Measurements from ENCODE around the gene RXRA.

The RXRA gene

DNA sequence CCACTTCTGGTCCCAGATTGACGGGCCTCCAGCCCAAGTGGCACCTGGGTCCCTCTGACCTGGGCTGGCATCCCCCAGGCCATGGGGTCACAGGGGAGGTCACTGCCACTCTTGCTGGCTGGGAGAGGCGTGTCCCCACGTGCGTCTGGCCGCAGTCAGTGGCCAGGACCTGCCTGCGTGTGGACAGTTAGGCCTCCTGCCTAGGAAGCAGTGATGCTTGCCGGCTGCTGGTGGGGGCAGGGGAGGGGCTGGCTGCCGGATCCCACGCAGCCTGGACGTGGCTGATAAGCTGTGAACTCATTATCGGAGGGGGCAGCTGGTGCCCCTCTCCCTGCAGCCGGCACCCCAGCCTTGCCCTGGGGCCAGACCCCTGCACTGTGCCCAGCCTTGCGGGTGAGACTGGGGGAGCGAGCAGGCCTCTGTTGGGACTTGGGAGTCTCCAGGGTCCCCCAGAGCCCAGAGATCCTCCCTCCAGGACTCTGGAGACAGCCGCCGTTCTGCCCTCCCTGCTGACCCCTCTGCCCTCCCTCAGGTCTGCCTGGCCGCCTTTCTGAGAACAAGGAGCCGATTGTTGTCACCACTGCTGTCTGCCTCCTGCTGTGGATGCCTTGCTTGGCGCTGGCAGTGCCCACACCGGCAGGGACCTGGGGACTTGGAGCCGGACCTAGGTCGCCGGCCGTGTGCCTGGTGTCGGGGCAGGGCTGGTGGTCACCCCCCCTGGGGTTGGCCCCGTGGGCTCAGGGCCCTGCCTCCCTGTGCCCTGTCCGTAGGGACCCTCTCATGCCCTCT is 12.3 kb downstream of the RXRA start:
- no peak for DNase-seq (ENCODE audit: low read depth)

DNA sequence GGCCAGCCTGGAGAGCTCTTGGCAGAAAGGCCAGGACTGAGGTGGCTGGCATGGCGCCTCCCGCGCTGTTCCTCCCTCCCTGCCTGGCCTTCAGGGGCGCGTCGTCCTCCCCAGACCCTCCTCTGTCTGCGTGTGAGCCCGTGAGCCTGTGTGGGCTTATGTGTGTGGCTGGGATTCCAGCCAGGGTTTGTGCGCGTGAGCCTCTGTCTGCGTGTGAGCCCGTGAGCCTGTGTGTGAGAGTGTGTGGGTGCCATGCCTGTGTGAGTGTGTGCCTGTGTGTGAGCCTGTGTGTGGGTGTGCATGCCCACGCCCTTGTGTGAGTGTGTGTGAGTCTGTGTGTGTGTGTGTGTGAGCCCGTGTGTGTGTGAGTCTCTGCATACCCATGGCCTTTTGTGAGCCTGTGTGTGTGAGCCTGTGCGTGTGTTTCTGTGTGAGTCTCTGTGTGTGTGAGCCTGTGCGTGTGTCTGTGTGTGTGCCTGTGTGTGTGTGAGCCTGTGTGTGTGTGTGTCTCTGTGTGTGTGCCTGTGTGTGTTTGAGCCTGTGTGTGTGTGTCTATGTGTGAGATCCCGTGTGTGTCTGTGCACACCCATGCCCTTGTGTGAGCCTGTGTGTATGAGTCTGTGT is 13.0 kb downstream of the RXRA start:
- no peak for DNase-seq (ENCODE audit: low read depth)

DNA sequence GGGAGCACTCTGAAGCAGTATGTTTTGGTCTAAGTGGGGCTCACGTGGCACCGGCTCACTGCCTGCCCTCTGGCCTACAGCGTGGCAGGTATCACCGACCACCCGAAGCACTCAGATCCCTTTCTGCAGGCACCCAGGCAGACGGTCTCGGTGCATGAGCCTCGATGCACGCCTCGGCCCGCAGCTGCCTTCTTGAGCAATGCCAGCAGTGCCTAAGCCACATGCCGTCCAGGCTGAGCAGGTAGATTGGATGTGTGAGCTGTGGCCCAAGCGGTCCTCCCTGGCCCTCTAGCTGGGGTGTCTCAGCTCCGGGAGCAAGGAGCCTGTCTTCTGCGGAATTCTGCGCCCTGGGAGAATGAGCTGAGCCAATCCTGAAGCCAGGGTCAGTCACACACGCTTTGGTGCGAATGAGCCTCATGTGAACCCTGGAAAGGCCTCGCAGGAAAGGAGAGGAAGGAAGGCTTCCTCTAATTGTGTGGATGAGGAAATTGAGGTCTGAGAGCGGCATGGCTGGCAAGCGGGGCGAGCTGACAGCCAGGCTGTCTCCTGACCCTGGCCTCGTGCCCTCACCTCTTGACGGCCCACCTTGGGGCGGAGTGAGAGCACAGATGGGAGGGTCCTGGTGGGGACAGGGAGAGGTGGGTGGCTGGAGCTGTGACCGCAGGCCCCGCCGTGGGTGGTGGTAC is 14.4 kb downstream of the RXRA start:
- no peak for DNase-seq (ENCODE audit: low read depth)

DNA sequence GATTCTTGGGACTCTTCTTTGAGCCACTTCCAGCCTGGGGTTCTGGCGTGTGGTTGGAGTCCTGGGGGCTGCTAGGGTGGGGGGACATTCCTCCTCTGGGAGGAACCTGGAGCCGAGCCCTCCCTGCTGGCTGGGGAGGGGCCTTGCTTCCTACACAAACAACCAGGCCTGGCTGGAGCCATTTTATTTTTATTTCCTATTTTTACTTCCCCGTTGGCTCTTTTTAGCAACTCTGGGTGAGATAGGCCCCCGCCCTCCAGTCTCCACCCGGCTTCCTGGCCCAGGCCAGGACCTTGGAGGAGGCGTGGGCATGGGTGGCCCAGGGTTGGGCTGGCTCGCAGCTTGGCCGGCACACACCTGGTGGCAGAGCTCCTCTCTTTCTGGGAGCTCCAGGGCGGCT is 15.1 kb downstream of the RXRA start:
- no peak for DNase-seq (ENCODE audit: low read depth)

DNA sequence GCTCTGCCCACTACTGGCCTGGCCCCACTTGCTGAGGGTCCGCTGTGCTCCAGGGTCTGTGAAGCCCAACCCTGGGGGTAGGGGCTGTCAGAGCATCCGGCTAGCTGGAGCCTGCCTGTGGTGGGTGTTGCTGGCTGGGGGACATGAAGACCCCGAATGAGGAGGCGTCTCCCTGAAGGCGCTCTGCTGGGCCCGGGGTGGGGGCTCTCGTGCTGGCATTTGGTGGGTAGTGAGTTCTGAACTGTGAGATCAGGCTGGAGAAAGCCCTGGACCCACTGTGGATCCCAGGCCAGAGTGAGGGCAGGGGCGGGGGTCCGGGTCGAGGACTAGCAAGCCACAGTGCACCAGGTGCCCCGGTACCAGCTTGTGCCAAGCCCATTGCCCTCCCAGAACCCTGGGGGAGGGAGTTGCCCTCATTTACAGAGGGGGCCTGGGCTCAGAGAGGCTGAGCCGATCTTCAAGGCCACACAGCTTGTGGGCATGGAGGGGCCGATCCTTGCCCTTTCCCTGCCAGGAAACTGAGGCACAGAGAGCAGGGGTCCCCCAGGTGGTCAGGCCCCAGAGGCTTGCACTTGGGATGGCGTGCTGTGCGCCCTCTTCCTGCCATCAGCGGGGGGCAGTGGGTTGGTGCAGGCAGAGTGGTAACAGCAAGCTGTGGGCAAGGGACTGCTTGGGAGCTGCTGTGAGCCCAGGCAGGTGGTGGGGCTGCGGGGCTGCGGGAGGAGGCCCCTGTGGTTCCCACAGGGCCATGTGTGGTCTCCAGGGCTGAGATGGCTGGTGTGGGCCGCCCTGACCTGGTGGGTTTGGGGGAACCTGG is 15.9 kb downstream of the RXRA start:
- DNase-seq (ENCODE audit: low read depth) = no peak

DNA sequence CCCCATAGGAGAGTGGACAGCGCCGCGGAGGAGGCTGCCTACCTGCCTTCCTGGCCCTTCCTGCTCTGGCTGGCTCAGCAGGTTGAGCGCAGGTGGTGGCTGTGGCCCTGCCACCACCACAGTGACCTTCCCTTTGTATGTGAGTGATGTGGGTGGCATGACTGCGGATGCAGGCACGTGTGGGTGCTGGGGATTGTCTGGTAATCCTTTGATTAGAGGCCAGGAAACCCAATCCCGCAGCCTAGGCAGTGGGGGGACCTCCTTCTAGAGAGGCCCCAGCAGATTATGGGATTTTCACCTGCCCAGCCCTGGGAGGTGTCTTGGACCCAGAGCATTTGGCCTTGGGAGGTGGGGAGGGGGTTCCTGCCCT is 16.5 kb downstream of the RXRA start:
- no peak for DNase-seq (ENCODE audit: low read depth)

DNA sequence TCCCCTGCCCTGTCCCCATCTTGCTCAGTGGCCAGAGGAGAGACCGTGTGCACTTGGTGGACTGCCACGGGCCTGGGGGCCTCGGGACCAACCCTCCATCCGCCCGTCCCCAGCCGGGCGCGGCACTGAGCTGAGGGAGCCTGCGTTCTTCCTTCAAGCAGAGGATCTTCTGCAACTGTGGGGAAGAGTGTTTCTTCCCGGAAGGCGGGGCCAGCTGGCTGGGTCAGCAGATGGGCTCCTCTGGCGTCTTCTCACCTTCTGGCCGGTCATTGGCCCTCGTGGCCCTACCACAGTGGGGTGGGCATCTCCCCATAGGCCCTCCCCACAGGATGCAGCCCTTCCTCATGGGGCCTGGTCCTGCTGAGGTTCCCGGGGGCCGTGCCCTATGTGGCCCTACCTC is 17.4 kb downstream of the RXRA start:
- DNase-seq (ENCODE audit: low read depth) = no peak

DNA sequence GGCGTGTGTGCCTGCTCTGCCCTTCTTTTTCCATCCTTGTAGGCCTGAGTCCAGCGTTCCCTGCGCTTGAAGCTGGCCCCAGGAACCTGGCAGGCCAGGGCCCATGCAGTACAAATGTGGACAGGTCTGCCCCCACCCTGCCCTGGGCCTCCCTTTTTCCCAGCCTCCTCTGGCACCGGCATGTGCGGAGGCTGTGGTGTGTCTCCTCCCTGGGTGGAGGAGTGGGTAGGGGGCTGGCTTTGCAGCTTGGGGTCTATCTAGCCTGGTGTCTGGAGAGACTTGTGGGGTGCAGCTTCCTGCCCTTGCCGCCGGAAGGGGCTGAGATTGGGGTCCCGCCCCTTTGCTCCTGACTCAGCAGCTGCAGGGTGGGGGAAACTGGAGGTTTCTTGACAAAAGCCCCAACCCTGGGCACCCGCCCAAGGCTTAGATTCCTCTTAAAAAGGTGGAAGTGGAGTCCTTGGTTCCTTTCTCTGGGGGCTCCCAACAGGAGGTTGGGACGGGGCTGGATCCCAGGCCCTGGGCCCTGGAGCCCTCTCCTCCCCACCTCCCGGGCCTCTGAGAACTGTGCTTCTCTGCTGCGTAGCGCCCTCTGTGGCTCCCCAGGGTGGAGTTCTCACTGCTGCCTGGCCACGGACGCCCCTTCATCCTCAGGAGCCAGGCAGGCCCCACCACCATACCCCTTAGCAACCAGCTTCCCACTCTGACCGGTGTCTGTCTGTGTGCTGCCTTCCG is 18.0 kb downstream of the RXRA start:
- no peak for DNase-seq (ENCODE audit: low read depth)

DNA sequence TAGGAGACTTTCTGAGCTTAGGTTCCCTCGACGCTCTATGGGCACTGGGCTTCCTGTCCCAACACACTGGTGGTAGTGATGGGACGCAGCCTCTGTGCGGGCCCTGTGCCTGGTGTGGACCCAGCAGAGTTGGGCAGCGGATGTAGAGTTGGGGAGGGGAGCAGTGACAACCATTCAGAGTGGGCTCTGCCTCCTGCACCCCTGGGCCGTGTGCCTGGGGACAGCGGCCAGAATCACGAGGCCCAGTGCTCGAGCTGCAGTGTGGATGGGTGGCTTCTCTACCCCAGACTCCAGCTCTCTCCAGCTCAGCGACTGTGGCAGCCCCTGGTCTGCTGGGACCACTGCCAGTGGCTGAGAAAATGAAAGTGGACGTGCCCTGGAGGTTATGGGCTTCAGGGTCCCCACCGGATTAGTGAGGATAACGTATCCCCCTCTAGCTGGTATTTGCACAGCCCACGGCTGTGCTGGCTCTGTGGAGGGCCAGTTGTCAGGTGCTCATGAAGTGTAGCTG is 18.6 kb downstream of the RXRA start:
- DNase-seq (ENCODE audit: low read depth) = no peak

DNA sequence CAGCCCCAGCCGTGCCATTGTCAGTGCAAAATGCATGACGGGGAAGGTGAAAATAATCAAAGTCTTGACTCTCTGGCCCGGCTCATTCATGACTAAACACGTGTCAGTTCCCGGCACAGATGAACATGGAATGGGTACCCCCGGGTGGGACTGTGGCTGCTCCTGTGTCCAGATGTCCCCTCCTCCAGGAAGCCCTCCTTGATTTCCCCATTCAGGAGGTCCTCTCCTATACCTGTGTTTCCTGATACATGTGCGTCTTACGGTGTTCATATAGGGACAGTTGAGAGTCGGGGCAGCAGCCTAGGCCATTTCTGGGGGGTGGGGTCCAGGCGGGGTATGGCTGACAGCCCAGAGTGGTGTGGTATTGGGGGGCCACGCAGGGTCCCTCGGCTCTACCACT is 19.5 kb downstream of the RXRA start:
- no peak for DNase-seq (ENCODE audit: low read depth)

DNA sequence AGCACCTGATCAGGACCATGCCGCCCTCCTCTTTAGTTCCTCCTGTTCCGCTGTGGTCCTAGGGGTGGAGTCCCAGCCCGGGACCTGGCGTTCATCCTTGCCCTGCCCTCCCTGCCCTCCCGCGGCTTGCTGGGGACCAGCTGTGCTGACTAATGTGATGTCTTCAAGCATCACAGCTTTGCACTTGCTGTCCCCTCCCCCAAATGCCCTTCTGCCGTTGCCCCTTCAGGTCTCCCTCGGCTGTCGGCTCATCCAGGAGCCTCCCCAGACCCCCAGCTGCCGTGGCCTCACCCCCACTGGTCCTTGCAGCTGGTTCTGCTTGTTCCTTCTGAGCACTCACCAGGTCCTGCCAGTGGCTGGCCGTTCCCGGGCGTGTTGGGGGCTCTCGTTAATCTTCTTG is 19.9 kb downstream of the RXRA start:
- DNase-seq (ENCODE audit: low read depth) = no peak

DNA sequence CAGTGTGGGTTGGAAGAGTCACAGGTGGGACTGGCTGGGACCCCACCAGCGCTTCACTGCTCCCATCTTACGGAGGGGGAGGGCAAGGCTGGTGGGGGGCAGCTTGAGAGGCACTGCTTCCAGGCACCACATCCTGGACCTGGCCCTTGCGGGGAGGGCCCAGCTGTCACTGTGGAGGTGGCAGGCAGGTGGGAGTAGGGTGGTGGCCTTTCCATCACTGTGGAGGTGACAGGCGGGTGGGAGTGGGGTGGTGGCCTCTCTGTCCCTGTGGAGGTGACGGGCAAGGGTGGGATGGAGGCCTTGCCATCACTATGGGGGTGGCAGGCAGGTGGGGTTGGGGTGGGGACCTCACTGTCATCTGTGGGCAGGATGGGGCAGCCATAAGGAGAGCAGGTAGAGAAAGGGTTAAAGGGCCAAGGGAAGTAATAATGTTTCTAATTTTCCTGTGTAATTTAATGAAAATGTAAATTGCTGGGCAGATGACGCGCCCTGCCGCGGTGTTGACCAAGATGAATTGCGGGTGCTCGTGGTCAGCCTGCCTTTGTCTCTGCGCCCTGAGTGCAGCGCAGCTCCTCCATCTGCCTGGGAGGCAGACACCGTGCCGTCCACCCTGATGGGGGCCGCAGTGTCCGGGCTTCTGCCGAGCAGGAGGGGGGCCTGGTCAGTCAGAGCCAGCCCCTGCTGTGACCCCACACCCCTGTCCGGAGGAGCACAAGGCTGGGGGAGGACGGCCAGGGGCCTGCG is 20.8 kb downstream of the RXRA start:
- DNase-seq (ENCODE audit: low read depth) = no peak

DNA sequence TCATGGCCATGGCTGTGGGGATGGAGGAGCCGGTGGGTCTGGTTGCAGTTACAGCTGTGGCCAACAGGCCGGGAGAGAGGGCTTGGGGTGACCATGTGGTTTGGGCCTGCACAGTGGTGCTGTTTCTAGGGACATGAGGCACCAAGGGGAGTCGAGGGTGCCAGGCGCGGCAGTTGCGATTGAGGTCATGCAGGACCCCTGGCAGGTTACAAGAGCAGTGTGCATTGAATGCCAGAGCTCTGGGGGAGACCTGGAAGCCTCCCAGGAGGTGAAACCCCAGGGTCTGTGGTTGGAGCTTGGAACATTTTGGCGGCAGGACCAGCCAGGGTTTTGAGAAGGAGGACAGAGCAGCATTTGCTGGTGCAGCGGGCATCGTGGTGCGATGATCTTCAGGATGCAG is 21.7 kb downstream of the RXRA start:
- DNase-seq (ENCODE audit: low read depth) = no peak

DNA sequence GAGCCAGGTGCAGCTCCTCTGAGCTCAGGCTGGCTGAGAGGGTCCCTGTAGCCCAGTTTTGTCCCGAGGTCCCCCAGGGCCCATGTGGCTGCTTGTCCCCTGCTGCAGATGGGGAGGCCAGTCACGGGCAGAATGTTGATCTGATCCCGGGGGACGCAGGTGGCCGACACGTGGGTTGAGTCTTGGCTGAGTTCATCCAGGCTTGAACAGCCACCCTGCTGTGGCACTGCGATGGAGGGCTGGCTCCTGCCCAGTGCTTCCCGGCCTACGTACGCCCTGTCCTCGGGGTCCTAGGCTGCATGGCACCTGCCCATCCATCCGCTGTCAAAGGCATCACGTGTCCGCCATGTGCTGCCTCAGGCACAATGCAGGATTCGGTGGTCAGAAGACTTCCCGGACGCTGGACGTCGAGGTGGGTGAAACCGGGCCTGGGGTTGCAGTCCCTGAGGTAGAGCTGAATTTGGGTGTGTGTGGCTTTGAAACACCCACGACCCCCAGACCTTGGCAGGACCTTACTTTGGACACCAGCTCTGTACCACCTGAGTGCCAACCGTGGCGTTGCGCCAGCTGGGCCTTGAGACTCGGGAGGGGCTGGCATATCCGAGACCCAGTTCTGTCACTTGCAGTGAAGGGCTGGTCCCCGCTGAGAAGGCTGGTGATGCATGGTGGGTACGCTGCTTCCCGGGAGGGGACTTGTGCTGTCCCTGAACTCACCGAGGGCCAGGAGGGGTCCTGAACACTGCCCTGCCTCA is 22.3 kb downstream of the RXRA start:
- DNase-seq (ENCODE audit: low read depth) = no peak

DNA sequence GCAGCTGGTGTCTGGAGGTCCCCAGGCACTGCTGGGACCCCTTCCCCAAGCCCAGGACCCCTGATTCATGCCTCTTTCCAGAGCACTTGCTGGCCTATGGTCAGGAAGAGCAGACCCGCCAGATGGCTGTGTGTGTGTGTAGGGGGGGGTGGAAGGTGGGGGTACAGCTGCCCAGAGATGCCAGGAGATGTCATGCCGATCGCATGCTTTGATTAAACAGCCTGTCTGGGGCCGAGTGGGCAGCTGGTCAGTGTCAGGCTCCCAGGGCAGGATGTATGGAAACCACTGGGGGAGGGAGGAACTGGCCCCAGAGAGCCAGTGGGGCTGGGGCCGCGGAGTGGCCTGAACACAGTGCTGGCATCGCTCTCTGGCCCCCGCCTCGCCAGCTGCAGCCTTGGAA is 23.7 kb downstream of the RXRA start:
- no peak for DNase-seq (ENCODE audit: low read depth)

DNA sequence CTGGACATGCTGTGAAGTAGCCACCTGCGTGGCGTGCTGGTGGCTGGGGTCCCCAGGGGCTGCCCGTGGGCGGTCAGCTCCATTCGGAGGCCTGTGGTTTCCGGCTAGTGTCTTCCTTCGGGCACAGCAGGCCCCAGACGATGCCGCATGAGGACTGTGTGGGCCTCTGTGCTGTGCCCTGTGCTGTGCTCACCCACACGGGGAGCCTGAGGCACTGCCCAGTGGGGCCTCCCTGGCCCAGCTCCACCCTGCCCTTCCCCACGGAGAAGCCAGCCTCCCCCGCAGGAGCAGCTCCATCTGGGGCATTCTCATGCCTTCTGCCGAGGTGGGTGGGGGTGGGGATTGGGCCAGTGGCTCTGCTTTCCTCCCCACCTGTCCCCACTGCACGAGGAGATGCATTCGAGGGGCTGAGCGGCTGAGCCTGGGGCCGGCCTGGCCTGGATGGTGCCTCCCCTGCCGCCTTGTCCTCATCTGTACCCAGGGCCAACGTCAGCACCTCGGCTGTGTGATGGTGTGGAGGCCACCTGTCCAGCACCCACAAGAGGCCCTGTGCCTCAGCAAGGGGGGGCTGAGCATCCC is 24.2 kb downstream of the RXRA start:
- no peak for DNase-seq (ENCODE audit: low read depth)

DNA sequence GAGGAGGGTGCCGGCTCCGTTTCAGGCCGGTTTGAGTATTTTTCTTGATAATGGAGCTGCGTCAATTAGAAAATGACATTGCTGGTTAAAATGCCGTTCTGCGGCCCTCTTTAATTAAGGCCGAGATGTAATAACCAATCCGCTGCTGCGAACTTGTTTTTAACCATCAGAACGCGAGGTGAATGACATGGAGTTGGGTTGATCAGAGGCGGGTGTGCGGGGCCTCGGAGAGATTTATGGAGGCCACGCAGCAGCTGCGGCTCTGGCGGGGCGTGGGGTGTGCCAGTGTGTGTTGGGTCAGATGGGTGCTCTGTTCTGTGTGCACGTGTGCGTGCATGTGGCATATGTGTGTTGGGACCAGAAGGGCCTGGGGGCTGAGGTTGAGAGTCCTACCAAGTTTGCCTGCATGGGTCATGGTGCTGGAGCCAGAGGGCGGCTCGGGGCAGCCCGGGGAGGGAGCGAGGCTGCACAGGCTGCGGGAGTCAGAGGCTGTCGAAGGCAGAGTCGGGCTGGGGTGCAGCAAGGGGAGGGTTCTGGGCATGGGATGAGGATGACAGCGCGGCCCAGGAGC is 25.4 kb downstream of the RXRA start:
- DNase-seq (ENCODE audit: low read depth) = no peak

DNA sequence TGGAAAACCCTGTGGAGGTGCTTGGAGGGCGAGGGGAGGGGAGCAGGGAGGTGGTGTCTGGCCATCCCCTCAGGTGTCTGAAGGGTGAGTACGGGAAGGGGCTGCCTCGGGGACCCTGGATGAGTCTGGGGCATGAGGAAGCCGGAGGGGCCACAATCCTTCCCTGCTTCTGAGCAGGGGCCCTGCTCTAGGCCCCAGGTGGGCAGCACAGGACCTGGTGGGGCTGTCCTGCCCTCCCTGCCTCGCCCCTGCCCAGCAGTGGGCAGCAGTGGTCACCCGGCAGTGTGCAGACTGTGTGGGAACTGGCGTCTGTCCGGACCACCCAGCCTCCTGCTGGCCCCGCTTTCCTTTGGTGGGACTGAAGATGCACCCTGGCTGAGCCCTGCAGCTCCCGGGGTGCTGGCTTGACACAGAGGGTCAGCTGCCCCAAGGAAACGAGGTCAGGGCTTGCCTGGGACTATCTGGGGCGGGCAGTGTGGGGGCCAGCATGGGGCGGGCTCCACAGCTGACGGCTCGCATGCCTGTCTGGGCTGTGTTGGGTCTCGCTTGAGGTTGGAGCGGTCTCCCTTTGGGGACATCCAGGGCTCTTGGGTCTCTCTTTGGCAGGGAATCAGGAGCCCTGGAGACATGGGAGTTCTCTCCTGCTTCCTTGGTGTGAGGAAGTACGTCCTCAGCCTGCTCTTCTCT is 26.1 kb downstream of the RXRA start:
- DNase-seq (ENCODE audit: low read depth) = no peak

DNA sequence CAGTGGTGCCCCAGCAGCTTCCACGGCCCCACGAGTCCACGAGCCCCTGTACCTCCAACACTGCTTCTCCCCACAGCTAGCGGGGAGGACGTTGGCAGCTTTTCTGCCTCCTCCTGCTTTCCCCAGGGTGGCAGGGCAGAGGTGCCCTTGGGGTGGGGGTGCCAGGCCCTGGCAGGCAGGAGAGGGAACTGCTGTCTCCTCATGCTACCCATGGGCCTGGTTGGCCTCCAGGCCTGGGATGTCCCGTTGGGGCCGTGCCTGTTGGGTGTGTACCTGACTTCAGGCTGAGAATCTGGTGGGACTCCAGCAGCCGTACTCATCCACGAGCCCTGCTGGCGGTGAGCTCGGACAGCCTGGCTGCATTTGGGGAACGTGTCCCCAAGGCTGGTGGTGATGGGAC is 27.3 kb downstream of the RXRA start:
- no peak for DNase-seq (ENCODE audit: low read depth)

Data from GM04503 (cell line).